GM18511 (cell line): ENCODE measurements around the gene PIEZO1.

ENCODE experiments used
- ATAC-seq: cut with Tn5 transposase; IDR thresholded peaks from one replicate; pipeline ENCODE4 v1.9.1; 2021; ENCODE audit warnings: mild to moderate bottlenecking, moderate library complexity; ENCODE audit not compliant: unreplicated experiment

The PIEZO1 gene

DNA sequence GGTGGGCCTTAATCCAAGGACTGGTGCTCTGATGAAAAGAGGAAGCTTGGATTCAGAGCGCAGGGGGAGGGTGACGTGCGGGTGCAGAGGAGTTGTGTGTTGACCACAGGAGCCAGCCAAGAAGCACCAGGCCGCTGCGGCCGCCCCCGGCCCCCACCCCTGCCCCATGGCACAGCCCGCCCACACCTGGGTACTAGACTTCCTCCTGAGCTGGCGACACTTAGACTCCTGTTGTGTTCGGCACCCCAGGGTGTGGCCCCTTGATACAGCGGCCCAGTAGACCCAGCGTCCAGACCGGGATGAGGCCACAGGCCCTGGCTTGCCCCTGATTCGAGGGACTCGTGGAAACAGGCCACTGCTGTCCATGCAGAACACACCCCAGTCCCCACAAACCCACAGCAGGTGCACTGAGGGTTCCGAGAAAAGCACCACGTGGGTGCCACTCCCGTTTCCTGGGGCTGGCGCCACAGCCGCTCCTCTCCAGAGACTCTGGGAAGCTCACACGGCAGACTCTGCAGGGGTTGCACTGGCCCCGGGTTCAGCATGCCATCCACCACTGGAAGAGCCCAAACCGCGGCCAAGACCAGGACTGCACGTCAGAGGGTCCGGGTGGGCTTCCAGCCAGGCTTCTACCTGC, 93.0 kb downstream of the PIEZO1 start:
- ATAC-seq: no peak

DNA sequence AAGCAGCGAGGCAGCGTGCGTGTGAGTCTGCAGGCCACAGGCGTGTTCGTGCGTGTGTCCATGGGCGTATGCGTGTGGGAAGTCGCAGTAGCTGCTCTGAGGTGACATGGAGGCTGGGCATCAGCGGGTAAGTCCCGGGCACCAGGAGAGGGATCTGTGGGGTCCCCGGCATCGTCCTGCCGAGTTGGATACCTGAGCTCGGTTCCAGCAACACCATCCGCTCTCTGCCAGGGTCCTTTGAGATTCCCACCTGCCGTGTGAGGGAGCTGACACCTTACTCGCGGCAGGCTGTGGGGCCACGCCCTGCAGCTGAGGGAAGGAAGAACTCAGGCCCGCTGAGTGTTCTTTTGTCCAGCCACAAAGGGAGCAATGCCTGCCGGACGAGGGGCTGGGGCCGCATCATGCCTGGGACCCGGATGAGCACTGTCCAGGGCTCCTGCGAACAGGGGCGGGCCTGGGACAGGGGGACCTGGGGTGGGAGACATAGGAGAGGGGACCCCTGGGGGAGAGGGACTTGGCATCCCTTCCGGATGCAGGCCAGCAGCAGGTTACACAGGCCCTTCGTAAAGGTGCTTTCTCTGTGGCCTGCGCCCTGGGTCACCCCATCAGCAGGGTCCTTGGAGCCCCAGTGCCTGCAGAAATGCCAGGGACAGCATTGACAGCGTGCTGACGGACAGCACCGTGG, 93.7 kb downstream of the PIEZO1 start:
- no peak for ATAC-seq

DNA sequence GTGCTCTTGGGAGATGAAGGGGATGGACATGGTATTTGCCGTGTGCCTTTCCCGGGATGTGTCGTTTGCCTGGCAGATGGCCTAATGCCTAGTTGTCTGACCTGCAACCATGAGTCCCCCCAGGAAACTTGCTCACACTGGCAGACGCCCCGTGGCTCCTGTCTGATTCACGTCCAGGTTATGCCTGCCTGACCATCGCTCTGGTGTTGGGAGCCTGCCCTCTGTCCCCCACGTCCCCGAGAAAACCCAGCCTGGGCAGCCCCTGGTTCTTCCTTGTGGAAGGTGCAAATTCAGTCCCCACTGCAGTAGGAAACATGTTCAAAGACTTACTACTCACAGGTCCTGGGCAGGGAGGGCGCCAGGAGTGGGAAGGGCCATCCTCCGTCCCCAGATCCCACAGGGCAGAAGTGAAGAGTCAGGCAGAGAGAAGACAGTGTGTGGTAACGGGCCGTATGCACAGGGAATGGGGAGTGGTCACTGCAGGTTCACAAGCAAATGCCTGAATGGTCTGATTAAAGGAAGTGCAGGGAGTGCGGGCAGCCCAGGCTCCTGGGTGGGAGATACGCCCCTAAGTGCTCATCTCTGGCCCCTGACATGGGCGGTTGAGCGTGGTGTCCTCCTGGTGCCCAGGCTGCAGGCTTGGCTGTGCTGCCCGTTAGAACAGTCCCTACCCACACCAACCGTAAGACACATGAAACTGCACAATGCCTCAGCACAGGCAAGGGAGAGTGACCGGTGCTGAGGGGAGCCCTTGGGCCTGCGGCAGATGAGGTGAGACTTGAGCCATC, 94.5 kb downstream of the PIEZO1 start:
- ATAC-seq: no peak

DNA sequence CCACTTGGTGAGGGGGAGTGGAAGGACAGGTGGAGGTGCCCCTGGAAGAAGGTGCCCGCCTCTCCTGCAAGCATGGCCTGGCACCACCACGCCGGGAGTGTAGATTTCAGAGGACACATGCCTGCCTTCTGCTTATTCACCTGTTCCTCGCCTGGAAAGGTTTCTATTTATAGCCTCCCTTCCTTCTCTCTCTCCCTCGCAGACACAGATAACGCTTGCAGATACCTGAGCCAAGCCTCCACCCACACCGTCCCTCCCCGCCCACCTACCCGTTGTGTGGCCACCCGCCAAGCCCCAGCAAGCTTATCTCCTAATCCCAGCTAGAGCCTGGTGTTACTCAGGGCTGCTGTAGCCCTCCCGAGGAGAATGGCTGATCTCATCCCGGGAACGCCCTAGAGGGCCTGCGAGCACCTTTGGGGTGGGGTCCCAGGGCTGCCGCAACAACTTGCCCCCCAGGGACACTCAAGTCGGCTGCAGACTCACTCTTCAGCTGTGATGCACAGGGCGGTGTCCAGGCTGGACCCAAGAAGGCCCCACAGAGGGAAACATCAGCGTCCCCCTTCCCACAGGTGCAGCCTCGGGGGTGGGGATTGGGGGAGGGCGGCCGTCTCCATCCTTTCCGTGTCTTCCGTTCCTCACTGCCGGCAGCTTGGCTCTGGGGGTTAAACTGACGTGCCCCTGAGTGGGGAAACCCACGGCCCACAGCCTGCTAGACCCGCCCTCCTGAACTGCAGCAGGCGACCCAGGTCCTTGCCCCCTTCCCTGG, 96.8 kb downstream of the PIEZO1 start:
- ATAC-seq: no peak

DNA sequence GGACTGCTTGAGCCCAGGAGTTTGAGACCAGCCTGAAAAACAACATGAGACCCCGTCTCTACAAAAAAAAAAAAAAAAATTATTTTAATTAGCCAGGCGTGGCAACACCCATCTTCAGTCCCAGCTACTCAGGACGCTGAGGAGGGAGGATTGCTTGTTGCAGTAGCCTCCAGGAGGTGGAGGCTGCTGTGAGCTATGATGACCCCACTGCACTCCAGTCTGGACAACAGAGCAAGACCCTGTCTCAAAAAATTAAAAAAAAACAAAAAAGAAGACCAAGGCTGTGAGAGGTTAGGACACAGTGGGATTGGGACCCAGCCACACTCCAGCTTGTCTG, 97.4 kb downstream of the PIEZO1 start:
- no peak for ATAC-seq

DNA sequence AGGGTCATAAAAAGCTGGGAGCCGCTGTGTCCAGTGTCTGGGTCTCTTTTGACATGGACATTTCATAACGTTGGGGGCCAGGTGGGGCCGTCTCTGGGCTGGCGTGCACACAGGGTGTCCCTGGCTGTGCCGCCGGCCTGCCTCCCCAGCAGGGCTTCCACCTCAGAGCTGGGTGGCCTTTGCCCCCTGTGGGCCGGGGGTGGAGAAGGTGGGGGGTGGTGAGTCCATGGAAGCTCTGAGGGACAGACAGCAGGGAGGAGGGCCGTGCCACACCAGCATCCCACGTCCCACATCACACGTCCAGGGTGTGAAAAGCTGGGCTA, 97.8 kb downstream of the PIEZO1 start:
- ATAC-seq: no peak

DNA sequence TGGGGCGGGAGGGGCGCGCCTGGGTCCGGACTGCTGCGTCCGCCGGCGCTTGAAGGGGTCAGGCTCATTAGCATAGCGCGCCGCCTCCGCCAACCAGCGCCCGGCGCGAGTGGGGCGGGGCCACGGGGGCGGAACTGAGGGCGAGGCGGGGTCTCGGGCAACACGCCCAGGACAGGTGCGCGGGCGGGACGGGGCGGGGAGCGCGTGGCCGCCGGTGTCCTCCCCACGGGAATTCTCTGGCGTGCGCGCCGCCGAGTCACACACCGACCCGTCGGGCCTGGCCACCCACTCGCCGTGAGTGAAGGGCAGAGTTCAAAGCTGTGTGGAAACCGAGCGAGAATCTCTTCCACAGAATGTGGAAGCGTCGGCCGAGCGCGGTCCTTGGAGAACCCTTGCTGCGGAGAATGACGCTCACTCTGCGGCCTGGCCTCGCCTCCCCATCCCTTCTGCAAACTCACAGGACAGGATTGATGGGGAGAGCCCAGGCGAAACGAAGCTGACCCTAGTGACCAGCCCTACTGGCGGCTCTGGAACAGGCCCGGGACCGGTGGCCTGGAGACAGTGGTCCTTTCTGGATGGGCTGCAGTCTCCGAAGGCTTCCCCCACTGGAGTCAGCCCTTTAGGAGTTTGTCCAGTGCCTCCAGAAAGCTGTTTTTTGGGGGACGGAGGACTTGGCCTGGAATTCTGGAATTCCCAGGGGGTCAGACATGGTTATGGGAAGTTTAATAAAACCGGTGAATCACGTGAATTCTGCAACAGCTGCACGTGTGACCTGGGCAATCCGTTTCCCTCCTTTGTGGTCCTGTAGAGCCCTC, 98.4 kb downstream of the PIEZO1 start, which contains the start of gene SNAI3:
TSS of gene SNAI3 (minus strand) at position 69 of the 815 bp plus-strand sequence. CDS start 101 bp downstream, outside the sequence.
- ATAC-seq: peak; percentile 73

DNA sequence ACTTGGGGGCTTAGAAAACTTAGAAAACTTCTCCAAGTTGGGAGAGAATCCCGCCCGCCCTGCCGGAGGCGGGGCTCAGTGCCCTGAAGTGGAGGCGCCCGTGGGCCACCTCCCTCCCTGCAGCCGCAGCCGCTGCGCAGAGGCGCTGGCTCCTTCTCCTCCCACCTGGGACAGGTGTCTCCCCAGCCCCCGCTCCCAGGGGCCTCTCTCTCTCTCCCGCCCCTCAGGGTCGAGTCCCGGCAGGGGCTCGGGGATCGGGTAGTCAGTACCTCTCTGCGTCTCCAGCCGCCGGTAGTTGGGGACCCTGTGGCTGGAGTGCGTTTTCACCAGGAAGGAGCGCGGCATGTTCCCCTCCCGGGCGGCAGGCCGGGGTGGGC, 99.0 kb downstream of the PIEZO1 start:
- peak; percentile 18 for ATAC-seq

DNA sequence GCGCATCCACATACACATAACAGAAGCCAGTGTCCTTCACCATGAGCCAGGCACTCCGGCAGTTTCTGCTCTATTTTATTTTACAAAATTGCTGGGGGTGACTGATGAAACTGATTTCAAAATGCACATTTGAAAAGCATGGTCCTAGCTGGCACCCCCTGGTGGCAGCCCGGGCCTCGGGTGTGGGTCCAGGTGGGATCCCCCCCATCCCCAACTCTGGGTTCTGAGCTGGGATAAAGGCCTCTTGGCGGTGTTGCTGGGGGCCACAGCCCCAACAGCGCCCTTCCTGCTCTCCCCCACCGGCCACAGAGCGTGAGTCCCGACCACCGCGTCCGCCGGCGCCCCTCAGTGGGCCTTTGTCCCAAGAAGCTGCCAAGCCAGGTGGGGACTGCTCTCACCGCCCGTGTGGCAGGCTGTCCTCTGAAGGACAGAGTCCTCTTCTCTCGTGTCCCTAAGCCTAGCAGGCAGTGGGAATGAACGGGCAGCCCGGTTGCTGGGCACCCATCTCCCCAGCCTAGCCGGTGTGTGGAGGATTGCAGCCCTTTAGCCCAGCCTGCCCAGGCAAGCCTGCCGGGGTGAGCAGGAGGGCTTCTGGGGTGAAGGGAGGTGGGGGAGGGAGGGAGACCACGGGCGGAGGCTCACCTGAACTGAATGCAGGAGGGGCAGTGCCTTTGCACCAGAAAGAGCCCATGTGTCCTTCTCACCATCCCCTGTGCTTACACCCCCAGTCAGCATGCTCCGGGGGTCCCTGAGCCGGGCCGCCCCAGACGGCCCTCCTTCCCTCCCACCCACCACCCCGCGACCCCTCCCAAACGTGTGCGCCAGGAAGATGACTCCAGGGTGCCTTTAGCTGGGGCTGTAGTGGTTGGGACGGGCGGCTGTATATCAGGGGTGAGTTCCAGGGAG, 99.6 kb downstream of the PIEZO1 start:
- no peak for ATAC-seq

DNA sequence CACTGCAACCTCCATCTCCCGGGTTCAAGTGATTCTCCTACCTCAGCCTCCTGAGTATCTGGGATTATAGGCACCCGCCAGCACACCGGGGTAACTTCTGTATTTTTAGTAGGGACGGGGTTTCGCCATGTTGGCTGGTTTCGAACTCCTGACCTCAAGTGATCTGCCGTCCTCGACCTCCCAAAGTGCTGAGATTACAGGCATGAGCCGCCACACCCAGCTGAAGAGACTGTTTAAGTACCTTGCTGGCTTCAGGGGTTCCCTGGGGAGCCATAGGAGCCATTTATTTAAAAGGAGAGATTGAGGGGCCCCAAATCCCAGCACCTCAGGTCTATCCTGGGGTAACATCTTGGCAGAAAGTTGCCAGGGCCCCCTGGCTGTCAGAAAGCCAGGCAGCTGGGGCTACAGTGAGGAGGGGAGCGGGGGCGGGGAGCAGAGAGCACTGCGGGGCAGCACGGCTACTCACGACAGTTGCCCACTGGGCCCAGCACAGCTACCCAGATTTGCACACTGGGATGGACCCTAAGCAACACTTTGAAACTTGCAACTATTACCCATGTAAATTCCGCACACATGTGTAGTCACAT, 100.4 kb downstream of the PIEZO1 start:
- ATAC-seq: no peak

DNA sequence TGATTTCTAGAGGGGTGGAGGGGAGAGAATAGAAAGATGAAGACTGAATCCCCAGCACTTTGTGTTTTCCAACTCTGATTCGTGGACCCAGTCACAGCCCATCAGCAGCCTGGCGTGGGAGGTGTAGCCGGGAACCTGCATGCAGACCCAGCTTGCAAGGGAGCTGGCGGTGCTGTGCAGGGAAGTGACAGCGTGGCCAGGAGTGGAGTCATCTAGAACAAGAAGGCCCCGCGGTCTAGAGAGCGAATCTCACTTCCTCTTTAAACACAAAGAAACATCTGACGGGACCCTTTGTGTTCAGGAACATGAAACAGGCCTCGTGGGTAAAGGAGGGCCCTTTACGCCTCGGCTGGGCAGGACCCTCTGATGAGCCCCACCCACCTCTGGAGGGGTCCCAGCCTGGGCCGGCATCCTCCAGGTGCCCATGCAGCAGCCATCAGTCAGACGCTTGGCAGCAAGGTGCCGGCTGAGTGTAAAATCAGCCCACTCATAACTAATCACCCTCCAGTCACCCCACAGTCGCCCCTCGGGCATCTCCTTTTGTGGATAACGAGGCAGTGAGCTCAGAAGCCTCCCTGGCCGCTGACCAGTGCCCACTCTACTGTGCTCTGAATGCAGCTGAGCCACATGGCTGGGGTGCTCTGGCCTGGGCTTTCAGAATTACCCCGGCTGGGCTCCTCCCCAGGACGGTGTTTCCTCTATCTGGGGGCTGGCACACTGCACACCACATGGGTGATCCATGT, 103.1 kb downstream of the PIEZO1 start:
- ATAC-seq: peak; percentile 80

DNA sequence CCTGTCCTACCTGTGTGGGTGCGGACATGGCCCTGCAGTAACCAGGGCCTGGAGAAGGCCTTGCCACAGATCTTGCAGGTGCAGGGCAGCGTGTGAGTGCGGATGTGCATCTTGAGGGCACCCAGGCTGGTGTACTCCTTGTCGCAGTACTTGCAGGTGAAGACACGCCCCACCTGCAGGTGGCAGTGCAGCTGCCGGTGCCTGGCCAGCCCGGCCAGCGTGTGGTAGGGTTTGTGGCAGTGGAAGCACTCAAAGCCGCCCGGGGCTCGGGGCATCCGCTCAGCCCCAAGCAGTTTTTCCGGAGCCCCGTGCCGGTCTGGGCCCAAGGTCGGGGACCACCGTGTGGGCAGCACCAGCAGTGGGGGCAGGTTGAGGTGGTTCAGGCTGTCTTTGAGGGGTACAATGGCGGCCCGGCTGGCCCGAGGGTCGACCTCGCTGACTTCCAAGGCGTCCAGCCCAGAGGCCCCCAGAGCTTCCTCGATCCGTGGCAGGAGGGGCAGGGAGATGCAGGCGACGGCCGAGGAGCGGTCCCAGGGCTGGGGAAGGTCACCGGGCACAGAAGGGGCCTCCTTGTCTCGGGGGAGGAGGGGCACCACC, 103.8 kb downstream of the PIEZO1 start:
- ATAC-seq: peak; percentile 42

DNA sequence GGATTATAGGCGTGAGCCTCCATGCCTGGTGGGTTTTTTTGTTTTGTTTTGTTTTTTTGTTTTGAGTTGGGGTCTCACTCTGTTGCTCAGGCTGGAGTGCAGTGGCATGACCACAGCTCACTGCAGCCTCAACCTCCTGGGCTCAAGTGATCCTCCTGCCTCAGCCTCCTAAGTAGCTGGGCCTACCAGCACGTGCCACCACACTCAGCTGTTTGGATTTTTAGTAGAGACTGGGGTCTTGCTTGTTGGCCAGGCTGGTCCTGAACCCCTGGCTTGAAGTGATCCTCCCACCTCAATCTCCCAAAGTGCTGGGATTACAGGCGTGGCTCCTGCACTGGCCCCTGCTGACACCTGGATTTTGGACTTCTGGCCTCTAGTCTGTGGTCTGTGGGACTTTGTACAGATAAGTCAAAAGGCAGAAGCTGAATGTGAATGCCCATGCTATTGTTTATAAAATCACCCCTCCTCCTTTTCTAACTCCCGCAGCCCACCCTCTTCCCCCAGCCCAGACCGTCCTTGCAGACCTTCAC, 104.4 kb downstream of the PIEZO1 start:
- ATAC-seq: no peak

DNA sequence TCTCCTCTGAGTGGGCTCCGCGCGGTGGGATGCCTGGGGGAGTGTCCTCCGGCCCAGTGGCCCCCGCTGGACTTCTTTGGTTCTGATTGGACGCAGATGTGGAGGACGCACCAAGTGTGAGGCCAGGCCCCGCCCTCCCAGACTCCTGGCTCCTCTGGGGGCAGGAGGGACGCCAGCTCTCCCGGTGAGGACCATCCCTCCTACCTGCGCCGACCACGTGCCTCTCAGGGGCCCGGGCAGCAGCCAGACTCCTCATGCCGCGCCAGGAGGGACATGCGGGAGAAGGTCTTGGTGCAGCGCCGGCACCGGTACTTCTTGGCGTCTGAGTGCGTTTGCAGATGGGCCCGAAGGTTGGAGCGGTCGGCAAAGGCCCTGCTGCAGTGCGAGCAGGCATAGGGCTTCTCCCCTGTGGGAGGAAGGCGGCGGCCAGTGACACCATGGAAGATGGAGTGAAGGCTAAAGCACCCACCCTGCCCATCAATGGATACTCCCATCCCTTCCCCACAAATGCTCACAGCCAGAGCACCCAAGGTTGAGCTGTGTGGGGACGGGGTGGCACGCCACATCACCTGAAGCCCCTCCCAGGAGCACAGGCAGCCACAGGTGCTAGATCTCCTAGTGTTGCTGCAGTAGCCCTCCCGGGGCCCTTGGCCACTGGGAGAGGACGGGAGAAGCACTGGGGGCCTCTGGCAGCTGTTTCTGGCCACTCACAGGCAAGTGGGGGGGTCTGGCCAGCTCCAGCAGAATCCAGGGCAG, 106.6 kb downstream of the PIEZO1 start:
- ATAC-seq: no peak

DNA sequence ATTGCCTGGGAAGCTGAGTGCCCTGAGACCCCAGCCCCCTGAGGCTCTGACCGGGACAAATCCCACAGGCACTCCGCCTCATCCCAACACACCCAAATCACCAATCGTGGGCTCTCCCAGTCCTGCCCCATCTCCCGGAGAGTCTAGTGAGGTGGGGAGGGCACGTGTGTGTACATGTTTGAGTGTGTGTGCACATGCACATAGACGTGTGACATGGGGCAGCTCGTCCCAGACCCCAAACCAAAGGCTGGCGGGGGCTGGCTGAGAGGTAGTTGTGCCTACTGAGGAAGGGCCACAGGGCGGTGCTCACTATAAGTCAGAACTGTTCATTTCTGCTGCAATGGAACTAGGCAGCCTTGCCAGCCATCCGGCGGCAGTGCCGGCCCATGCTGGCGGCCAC, 107.3 kb downstream of the PIEZO1 start:
- ATAC-seq: no peak

DNA sequence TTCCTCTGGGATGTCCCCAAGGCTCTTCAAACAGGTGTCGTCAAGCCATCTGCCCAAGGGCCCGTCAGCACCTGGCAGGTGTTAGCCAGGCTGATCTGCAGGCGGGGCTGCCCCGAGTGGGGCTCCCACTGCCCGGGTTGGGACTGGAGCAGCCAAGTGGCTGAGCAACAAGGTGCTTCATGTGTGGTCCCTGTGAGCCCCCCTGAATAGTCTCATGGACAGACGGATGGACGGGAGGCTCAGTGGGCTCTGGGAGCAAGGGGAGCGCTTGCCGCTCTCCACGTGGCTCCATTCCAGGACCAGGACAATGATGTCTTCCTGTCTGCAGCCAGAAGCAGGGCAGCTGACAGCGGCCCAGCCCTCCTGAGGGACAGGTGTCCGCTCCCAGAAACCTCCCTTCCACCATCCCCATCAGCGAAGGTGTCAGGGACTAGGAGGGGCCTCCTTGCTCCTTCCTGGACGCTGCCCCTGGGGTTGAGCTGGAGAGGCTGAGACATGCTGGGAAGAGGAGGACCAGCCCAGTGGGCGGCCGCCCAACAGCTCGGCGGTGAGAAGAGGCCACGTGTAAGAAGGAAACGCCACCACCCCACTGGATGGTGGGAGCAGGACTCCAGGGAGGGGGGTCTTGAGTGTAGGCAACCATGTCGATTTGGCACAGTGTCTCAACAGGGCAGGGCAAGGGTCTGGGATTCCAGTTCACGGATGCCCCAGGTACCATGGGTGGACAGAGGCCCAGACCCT, 108.3 kb downstream of the PIEZO1 start:
- ATAC-seq: no peak
